GM18868 (cell line): Measurements from ENCODE around the gene SPATA6.
"Not testable (repeated sequence)": the region's sequence is repeated elsewhere in the genome, so short reads cannot be mapped to it uniquely, and the experiment has no call there.

ENCODE experiments used
- ATAC-seq: cut with Tn5 transposase; IDR thresholded peaks from one replicate; pipeline ENCODE4 v1.9.1; 2021; ENCODE audit warnings: mild to moderate bottlenecking, moderate library complexity; ENCODE audit not compliant: unreplicated experiment

Gene SPATA6

GRCh38 chr1:48466594-48466993, 5.4 kb downstream of the SPATA6 start:
- ATAC-seq = no peak

GRCh38 chr1:48462716-48463302, 9.2 kb downstream of the SPATA6 start:
- no peak for ATAC-seq

- ATAC-seq = no peak
Measured at GRCh38 chr1:48450505-48450904, 21.5 kb downstream of the SPATA6 start.

GRCh38 chr1:48448932-48449331, 23.1 kb downstream of the SPATA6 start:
- no peak for ATAC-seq

- ATAC-seq = not testable (repeated sequence)
Measured at GRCh38 chr1:48444186-48444585, 27.8 kb downstream of the SPATA6 start.

- ATAC-seq = no peak
Measured at GRCh38 chr1:48442864-48443619, 29.0 kb downstream of the SPATA6 start.

- ATAC-seq = not testable (repeated sequence)
Measured at GRCh38 chr1:48440786-48441185, 31.2 kb downstream of the SPATA6 start.

- ATAC-seq = no peak
Measured at GRCh38 chr1:48439380-48439779, 32.6 kb downstream of the SPATA6 start.

GRCh38 chr1:48437379-48437778, 34.6 kb downstream of the SPATA6 start:
- ATAC-seq = not testable (repeated sequence)

- not testable (repeated sequence) for ATAC-seq
Measured at GRCh38 chr1:48435312-48436002, 36.5 kb downstream of the SPATA6 start.

GRCh38 chr1:48430832-48431231, 41.2 kb downstream of the SPATA6 start:
- no peak for ATAC-seq

GRCh38 chr1:48422009-48422408, 50.0 kb downstream of the SPATA6 start:
- ATAC-seq = no peak

GRCh38 chr1:48418742-48419141, 53.3 kb downstream of the SPATA6 start:
- ATAC-seq = no peak

GRCh38 chr1:48415050-48415449, 57.0 kb downstream of the SPATA6 start:
- no peak for ATAC-seq

- no peak for ATAC-seq
Measured at GRCh38 chr1:48414264-48414663, 57.7 kb downstream of the SPATA6 start.

- ATAC-seq = no peak
Measured at GRCh38 chr1:48405940-48406339, 66.1 kb downstream of the SPATA6 start.

- no peak for ATAC-seq
Measured at GRCh38 chr1:48405400-48405799, 66.6 kb downstream of the SPATA6 start.

GRCh38 chr1:48402599-48402998, 69.4 kb downstream of the SPATA6 start:
- ATAC-seq = no peak

GRCh38 chr1:48396208-48396607, 75.8 kb downstream of the SPATA6 start:
- no peak for ATAC-seq

- no peak for ATAC-seq
Measured at GRCh38 chr1:48391926-48392325, 80.1 kb downstream of the SPATA6 start.

GRCh38 chr1:48387409-48387808, 84.6 kb downstream of the SPATA6 start:
- ATAC-seq = no peak

GRCh38 chr1:48374785-48375184, 97.2 kb downstream of the SPATA6 start:
- ATAC-seq = no peak
